HG02798 (cell line): ENCODE data around the gene MAP3K7.

Experiments
- ATAC-seq: cut with Tn5 transposase; IDR thresholded peaks from one replicate; pipeline ENCODE4 v1.9.1; 2021; ENCODE audit warnings: mild to moderate bottlenecking; ENCODE audit not compliant: unreplicated experiment, poor library complexity

The MAP3K7 gene

DNA sequence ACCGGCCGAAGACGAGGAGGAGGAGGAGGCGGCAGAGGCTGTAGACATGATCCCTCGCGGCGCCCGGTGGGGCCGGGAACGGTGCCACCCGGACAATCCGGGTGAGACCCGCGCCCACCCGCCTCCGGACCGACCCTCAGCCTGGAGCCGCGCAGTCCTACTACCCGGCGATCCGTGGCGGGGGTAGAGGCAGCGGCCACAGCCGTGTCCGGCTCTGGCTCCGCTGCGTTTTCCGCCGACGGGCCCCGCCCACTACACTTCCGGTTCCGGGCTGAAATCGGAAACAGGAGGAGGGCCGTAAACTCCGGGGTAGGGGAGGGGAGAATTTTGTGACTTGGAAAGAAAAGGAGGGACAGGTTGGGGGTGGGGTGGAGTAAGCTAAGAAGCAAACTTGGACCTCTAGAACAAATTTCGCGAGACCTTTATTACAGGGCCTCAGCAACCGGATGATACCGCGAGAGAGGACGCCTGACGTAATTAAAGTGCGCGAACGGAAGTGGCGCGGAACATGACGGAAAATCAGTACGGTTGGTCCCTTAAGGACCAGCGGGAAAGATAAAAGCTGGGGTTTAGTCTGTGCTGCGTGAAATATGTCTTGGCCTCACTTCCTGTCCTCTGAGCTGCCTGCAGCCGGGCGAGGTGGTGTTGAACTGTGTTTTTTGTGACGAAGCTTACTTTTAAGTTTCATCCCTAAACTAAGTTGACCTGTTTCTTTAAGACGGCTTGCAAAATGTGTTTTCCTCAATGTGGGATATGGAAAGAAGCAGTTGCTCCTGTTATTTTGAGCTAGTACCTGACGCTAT lies at the start of gene MAP3K7:
MAP3K7 (minus strand) TSS at position 237 of the 803 bp plus-strand sequence; CDS start at position 48, 189 bp downstream.
- ATAC-seq: peak; percentile 92

DNA sequence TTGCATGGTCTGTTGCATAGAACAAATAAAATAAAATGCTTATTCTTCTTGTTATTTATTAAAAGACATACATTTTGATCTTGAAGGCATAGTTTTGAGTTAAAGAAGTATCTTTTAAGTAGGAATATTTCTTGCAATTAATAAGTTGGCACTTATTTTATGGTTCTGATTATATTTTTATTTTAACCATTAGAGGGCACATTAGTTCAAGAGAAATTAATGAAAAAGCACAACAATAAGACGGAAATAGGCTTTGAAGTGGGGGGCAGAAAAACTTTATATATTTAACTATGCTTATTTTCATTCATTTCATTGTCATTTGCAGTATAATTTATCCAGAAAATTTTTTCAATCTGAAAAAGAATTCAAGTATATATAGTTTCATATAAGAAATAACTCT lies 44.2 kb upstream of the MAP3K7 start:
- ATAC-seq: no peak

DNA sequence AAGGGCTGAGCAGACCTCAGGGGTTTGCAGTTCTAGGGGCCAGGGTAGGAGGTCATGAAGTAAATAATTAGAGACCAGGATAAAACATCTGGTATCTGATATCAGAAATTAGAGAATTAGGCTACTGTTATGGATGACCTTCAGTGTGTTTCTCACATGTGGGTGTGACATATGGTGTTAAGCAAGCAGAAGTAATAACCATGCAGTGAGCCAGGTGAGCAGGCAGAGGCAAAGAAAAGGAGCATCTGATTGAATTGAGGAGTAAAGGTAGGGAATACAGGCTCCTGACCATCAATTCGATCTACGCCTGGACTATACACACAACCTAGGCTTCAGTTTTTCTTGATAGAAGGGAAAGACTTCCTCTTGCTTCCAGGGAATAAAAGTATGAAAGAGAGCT lies 34.7 kb upstream of the MAP3K7 start:
- ATAC-seq: no peak

DNA sequence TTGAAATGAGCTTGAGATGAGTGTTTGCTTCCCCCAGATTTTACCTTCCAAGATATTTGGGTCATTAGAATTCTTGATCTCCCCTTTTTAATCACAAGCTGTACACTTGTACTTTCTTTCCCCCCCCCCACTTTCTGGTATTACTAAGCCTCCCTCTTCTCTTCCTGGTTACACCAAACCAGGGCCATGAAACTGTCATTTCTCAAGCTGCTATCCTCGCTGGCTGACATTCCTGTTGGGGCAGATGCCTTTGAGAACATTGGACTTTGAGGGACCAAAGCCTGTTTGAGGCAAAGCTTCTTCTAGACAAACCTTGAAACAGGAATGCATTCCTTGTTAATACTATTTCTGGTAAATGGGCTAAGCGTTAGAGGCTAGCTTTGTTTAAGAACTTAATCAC lies 32.3 kb upstream of the MAP3K7 start:
- ATAC-seq: no peak

DNA sequence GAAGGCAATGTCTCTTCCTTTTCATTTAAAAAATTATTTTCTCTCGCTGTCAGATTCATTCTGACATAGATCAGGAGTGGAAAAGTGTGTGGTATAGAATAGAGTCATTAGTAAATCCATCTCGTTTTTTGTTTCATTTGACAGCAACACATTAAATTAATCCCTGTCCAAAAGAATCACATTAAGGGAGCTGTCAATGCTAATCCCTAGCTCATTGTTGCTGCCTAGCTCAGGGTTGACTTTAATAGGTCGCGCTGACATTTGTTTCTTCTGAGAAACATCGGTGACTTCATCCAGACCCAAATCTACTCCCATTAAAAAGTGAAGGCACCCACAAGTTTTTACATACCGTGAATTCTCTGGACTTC lies 25.4 kb upstream of the MAP3K7 start:
- ATAC-seq: no peak

DNA sequence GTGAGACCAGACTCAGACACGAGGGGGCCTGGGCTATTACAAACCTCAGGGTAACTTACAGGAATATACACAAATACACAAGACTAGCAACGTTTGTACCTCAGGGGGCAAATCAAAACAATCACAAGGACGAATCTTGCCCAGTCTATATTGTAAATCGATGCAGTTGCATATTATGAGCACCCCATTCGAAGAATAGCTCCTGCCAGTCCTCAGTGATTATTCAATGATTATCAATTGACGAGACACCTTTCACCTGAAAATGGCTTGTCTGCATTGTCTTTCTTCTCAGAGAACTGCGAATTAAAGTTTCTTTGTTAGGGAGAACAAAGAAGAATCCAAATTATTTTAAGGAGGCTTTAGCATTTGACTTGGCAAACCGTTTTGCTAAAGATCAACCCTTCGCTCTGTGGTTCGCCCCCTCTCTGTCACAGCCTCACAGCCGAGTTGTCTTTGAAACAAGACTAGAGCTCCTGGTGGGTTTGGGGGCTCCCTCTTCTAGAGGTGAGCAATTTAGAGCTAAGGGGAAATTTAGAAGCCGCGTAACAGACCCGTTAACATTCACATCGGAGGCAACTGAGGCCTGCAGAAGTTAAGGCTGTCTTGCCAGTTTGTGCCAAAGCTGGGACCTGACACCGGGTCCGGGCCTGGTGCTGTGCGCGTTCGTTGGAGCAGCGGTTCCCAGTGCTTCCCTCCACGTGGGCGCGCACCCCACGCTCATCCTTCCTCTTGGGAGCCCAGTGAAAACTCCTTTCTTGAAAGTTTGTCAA lies 24.9 kb upstream of the MAP3K7 start:
- no peak for ATAC-seq

DNA sequence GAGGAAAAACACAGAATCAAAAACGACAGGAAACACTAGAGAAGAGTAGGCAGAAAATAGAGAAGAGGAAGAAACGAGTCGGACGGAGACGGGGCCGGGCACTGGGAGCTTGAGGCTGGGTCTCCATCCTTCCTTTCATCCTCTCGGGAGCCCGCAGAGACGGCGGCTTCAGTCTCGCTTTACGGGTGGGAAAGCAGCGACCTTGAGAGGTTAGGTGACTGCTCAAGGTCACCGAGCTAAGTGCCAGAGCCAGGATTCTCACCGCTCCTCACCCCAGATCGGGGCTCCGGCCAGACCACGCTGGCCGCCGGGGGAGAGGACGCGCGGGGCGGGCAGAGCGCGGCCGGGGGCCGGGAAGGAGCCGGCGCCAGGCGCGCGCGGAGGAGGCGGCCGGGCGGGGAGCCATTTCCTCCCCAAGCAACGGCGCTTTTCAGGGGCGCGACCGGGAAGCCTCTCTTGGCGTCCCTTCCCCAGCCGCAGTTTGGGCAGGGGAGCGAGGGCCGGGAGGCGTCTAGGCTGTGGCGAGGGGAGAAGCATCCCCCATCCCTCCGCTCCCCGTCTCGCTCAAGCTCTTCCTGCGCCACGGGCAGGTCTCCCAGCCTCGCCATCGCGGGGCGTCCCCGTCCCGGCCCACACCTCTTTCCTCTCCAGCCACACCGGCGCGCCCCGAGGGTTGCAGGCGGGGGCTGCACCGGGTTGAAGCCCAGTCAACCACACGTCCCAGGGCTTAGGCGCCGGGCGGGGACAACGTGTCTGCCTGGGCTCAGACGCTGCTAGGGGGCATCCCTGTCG lies 24.1 kb upstream of the MAP3K7 start:
- ATAC-seq: peak; percentile 67

DNA sequence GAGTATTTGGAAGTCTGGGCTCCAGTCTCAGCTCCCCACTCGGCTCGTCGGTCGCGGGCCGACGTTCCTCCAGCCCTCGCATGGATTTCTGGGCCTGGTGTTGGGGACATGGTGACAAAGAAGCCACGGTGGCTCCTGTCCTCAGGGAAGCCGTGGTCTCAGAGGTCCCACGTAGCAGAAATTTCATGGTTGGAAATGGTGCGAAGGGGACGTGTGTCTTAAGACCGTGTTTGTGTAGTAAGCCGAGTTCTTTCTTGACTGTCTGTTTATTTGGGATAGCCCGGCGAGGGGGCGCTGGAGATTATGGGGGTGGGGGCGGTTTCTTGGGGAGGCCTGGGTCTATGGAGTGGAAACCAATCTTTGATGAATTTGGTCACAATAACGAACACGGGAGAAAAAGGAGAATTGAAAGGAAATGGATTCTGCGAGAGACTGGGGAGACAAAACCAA lies 23.5 kb upstream of the MAP3K7 start:
- ATAC-seq: no peak

DNA sequence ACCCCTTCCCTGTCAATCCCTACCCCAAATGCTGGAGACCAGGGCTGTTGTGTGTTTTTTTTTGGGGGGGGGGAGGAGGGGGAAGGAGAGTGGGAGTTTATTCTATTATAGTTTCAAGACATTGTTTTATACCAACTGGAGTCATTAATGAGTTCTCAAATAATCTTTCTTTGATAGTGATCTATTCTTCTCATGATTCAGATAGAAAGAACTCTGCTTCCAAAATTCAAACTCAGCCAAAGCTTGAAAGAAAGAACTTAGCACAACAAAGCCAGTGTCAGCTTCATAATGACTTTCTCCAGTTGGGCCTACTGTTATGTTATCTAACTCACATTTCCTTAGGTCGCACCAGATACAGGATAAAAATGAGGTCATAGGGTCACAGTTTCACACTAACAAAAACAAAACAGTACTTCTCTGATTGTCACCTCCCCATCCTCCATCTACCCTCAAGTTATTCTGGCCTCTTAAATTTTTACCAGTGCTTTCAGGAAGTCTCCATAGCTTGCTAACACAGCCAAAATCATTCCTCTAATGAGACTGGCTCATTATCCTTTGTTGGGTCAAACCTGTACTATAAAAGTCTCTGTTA lies 19.0 kb upstream of the MAP3K7 start:
- ATAC-seq: no peak

DNA sequence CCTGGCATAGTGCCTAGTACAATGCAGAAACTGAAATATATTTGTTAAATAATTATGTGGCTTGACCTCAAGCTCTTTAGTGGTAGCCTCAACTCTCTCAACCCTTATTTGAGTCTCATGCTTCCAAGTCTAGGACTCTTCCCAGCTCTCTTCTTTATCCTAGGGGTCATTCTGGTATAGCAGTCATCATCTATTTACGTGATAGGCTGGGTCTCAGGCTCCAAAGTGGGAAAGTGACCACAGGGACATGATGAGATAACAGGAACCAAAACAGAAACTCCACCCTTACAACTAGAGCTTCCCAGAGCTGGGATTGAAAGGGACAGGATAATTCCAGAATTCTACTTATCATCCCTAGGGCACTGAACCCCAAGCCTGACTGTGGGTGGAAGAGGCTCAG lies 17.7 kb upstream of the MAP3K7 start:
- ATAC-seq: no peak

DNA sequence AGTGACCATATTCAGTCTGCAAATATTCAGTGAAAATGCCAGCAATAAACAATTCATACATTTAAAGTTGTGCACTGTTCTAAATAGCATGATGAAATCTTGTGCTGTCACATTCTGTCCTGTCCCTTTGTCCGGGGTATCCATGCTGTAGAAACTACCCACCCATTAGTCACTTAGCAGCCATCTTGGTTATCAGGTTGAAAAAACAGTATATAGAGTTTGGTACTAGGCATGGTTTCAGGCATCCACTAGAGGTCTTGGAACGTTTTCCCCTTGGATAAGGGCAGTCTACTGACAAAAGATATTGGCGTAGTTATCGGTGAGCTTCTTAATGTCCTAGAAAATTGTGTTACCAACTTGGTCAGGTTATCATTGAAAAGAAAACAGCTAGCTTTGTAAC lies 12.3 kb upstream of the MAP3K7 start:
- no peak for ATAC-seq

DNA sequence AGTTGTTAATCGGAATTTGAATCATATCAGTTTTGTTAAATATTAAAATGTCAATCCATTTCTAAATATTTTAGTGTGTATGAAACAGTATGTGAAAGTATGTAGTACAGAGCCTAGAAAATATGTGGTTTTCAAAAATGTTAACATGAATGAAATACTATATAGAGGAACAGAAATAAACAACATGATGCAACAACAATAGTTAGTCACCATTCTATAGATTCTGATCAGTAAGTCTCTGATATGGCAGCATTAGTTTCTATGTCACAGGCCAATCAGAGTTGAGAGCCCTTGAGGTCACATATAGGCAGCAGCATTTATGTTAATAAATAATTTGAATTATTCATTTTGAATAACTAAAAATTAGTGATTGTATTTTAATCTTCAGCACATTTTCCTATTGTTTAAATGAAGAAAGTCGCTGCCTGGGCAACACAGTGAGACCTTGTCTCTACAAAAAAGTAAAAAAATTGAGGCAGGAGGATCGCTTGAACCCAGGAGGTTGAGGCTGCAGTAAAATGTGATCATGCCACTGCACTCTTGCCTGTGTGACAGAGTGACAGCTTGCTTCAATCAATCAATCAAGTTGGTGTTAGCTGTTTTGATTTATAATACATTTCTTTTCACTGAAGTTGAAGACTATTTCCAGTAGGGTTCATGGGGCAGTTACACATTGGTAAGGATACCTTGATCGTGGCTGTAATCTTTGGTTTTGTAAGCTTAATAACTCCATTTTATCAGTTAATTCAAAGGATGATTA lies 11.5 kb upstream of the MAP3K7 start:
- ATAC-seq: no peak

DNA sequence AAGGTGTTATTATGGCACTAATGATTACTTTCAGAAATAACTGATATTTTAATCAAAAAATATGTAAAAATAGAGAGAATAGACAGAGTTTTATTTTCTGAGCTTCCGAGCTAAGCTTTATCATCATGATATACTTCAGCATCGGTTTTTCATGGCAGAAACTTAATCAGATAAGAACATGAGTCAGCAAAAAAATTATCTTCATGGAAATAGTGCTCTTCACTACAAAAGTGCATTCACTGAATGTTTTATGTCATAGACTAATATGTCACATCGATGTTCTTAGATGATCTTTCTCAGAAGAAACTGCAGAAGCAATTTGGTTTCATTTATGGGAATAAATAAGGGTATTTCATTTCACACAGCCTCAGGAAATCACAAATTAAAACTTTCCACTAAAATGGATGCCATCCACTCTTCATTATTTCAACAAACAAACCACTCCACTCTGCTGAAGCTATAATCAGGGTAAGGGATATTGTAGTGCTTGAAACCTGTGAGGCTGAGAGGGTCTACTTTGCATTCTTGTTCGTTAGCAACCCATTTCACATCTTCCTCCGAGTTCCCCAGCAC lies 10.2 kb upstream of the MAP3K7 start:
- no peak for ATAC-seq

DNA sequence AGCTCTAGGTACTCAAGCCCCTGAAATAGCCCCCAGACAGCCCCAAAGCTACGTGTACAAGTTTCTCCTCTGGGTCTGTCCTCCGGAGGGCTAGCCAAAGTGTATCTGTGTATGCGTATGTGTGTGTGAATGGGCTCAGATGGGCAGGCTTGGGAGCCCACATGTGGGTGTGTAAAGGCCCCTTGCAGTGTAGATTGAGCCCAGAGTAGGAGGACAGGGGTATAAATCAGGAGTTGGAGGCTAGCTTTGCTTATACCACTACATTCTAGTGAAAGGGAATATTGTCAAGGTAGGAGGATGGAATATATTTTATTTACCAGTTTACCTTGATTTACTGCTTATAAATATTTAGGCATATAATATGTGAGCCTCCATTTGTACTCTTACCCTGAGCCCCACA lies 9.0 kb upstream of the MAP3K7 start:
- ATAC-seq: no peak

DNA sequence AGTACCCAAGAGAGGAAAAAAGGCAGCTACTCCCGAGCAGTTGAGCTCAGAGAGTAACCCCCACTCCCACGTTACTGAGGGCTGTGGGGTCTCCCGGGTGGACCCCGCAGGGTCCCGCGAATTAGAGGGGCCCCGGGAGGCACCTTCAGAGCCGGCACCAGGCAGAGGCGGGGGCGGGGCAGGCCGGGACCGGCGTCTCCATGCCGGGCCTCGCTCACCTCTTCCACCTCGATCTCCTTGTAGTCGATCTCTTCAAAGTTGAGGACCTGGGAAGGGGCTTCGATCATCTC lies 381 bp downstream of the MAP3K7 start:
- peak; percentile 26 for ATAC-seq

DNA sequence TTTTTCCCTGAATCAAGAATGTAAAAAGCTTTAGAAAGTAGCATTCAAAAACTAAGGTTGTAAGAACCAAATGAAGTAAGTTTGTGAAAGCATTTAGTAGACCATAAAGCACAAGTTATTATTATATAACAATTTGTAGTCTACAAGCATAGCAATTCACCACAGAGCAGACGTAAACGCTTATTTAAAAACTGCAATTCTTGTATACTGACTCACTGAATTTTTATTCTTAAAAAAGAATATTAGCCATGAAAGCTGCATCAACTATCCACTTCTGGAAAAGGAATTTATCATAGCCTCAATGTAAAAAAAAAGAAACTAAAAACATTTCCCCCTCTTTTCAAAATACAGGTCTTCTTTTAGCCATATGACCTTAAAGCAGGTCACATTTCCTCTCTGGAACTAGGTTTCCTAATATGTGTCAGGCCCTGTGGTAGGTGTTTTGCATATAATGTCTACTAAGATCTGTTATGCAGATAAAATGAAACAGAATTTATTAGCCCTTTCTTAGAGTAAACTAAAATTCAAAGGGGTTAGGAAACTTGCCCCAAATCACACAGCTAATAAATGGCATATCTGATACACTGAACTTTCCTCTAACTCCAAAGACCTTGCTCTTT lies 2.1 kb downstream of the MAP3K7 start:
- no peak for ATAC-seq

DNA sequence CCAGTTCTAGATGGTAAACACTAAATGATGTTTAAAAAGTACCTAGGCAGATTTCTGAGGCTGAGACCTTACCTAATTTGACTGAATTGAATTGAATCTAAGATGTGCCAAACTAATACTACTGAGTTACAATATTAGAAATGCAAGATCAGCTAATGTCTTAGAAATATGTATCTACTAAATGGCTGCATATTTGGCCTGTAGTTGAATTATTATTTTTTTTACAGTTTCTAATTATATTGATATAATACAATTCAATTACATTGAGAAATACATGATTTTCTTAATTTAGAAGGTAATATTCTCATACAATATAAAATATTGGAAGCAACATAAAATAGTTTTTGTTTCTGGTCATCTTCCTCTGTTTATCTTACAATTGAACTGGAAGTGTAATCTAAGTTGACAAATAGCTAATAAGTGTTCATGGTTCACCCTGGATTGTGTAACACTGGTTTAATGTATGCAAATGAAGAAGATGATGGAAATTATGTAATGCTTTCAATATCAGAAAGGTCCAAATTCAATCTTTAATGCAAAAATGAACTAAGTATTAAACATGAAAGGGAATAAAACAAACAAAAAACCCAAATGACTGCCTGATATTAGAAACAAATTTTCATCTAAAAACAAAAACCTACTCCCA lies 2.9 kb downstream of the MAP3K7 start:
- no peak for ATAC-seq

DNA sequence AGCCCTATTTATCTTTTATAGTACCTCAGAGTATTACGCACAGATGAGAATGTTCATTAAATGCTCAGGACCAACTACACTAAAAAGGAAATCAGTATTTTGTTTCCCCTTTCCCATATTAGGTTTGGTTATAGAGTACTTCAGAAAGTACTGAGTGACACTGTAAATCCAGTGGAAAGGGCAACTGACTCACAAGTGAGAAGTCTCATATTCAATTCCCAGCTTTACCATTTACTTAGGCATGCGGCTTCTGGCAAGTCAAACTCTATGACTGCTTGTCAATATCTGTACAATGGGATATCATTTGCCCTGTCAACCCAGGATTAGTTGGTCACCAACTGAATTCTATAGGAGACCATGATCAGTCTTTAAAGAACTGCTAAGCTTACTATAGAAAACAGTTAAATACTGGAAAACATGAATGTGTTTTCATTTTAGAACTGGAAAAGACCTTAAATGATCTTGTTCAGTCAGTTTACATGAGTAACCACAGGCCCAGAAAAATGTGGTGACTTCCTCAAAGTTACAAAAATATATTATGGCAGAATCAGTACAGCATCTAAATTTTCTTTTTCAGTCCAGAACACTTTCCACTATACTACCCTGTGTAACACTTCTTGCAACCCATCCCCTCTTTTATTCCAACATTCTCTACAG lies 3.6 kb downstream of the MAP3K7 start:
- ATAC-seq: no peak
